Smooth muscle cell (in vitro differentiated cells): ENCODE data around the gene CCDC175. TPM values are rescaled to one million over a fixed set of nuclear protein-coding genes. Genes with fewer than 3 reads are reported as not detected.
A peak's percentile ranks its signal among the peaks of the same experiment; 100 is the strongest.

ENCODE experiments used
- DNase-seq: peaks from one replicate; lab custom pipeline; 2025; ENCODE audit not compliant: unreplicated experiment; lab: John Stamatoyannopoulos, UW
- H2AFZ ChIP-seq: fragments of 200-600 bp; sonication (generic); 2 replicates; pipeline ENCODE4 v1.6.0; 2016; ENCODE audit warnings: antibody characterized with exemption, low read depth, mild to moderate bottlenecking
- H3F3A ChIP-seq: fragments of 200-600 bp; sonication (generic); 2 replicates; pipeline ENCODE4 v1.6.0; 2017; ENCODE audit warnings: antibody characterized with exemption, low read depth
- H3K27ac ChIP-seq: fragments of 200-600 bp; sonication (generic); 2 replicates; pipeline ENCODE4 v1.5.1; 2016; ENCODE audit warnings: low read depth, mild to moderate bottlenecking
- H3K27me3 ChIP-seq: fragments of 200-600 bp; sonication (generic); 2 replicates; pipeline ENCODE4 v1.6.1; 2016; ENCODE audit warnings: low read depth, mild to moderate bottlenecking
- H3K36me3 ChIP-seq: fragments of 200-600 bp; sonication (generic); 2 replicates; pipeline ENCODE4 v1.5.1; 2016; ENCODE audit warnings: low read depth
- H3K4me1 ChIP-seq: fragments of 200-600 bp; sonication (generic); 2 replicates; pipeline ENCODE4 v1.5.1; 2016; ENCODE audit warnings: low read depth
- H3K4me2 ChIP-seq: fragments of 200-600 bp; sonication (generic); 2 replicates; pipeline ENCODE4 v1.6.0; 2016; ENCODE audit warnings: mild to moderate bottlenecking
- H3K4me3 ChIP-seq: fragments of 200-600 bp; sonication (generic); 2 replicates; pipeline ENCODE4 v1.5.1; 2016; ENCODE audit warnings: mild to moderate bottlenecking
- H3K79me2 ChIP-seq: fragments of 200-600 bp; sonication (generic); 2 replicates; pipeline ENCODE4 v1.6.0; 2016; ENCODE audit warnings: low read depth, mild to moderate bottlenecking
- H3K9ac ChIP-seq: fragments of 200-600 bp; sonication (generic); 2 replicates; pipeline ENCODE4 v1.6.0; 2016; ENCODE audit warnings: low read depth
- H3K9me3 ChIP-seq: fragments of 200-600 bp; sonication (generic); replicated peaks from 2 replicates; pipeline ENCODE4 v1.5.1; 2016; ENCODE audit warnings: low read depth
- H4K20me1 ChIP-seq: fragments of 200-600 bp; sonication (generic); 2 replicates; pipeline ENCODE4 v1.6.0; 2016; ENCODE audit warnings: low read depth
- WGBS: methylation state at CpG from one replicate; pipeline ENCODE4 v1.1.7; 2016; ENCODE audit warnings: low lambda C conversion rate; 5-methylcytosine and 5-hydroxymethylcytosine counted together
- polyA plus RNA-seq: library from polyadenylated mRNA; unstranded; fragments of >200 nt; fragmentation: Nextera tagmentation; extraction: Ambion mirVana; gene quantifications from 2 replicates; pipeline ENCODE4 v1.2.1, GENCODE V29; 2016
- total RNA-seq: library from RNA; depleted of rRNA; stranded (reverse); fragments of >200 nt; gene quantifications from 2 replicates; pipeline ENCODE4 v1.2.3, GENCODE V29; 2014
- TF ChIP-seq, protein P1 (sequence below): fragments of 200-600 bp; sonication (generic); IDR thresholded peaks from 2 replicates; pipeline ENCODE4 v1.5.1; 2017; ENCODE audit warnings: borderline replicate concordance, mild to moderate bottlenecking, antibody characterized with exemption; ENCODE audit not compliant: insufficient read depth, poor library complexity, severe bottlenecking

CCDC175 gene
- total and polyA plus RNA-seq, 2 experiments from 2014 or later = not detected

DNA sequence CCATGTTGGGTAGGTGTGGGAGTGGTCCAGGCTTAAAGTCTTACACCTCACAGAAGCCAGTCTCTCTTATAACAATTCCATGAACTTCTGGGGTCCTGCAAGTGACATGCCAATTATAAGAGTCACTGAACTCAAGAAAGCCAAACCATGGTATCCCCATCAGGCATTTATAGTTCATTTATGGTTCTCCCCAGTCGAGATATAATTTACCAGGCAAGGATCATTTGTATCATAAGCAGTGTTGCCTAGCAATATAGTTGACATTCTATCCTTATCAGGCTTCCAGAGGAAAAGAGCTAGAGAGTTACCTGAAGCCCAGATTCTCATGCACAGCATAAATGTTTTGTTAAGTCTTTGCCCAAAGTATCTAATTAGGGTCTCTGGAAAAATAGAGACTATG lies 84.2 kb downstream of the CCDC175 start:
- no peak overlapping the region for H3K27ac ChIP-seq
- peaks cover 15% of the 10 kb centered on the region for H3K79me2 ChIP-seq
- peaks cover 41% of the 10 kb centered on the region for H4K20me1 ChIP-seq
- no peak overlapping the region for H3K9ac ChIP-seq
- no peaks in the 10 kb centered on the region for H3F3A ChIP-seq
- TF ChIP-seq, protein P1, sequence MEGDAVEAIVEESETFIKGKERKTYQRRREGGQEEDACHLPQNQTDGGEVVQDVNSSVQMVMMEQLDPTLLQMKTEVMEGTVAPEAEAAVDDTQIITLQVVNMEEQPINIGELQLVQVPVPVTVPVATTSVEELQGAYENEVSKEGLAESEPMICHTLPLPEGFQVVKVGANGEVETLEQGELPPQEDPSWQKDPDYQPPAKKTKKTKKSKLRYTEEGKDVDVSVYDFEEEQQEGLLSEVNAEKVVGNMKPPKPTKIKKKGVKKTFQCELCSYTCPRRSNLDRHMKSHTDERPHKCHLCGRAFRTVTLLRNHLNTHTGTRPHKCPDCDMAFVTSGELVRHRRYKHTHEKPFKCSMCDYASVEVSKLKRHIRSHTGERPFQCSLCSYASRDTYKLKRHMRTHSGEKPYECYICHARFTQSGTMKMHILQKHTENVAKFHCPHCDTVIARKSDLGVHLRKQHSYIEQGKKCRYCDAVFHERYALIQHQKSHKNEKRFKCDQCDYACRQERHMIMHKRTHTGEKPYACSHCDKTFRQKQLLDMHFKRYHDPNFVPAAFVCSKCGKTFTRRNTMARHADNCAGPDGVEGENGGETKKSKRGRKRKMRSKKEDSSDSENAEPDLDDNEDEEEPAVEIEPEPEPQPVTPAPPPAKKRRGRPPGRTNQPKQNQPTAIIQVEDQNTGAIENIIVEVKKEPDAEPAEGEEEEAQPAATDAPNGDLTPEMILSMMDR = no peak
- no peaks in the 10 kb centered on the region for H3K27me3 ChIP-seq
- WGBS = 89% methylated on average over 1 of the region's 1 CpG
- H3K4me3 ChIP-seq = no peak overlapping the region
- H3K9me3 ChIP-seq = no peaks in the 10 kb centered on the region
- peaks cover 33% of the 10 kb centered on the region for H3K36me3 ChIP-seq
- no peaks in the 10 kb centered on the region for H3K4me1 ChIP-seq
- no peak for DNase-seq
- no peak overlapping the region for H2AFZ ChIP-seq
- no peak overlapping the region for H3K4me2 ChIP-seq

DNA sequence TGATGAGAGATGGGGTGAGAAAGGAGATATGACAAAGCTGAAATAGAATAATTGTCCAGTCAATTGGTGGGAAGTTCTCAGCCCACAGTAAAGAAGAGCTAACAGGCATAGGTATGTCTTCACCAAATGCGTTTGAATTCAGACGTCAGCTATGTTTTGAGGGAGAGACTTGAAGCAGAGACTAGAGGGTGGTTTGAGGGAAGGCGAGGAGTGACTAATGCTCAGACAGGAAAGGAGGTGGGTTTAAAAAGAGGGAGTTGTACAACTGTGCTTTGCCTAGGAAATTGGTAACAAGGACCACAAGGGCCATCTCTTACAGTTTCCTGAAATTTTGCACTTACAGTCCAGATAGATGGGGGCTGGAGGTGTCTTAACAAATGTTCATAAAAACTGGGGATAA lies 85.9 kb downstream of the CCDC175 start:
- no peak for DNase-seq
- TF ChIP-seq, protein P1 = no peak
- H2AFZ ChIP-seq = no peak overlapping the region
- H3K36me3 ChIP-seq = peaks cover 28% of the 10 kb centered on the region
- 88% methylated on average over 3 of the region's 3 CpGs for WGBS
- H3K4me3 ChIP-seq = no peak overlapping the region
- H3K9me3 ChIP-seq = no peaks in the 10 kb centered on the region
- H4K20me1 ChIP-seq = peaks cover 48% of the 10 kb centered on the region
- no peaks in the 10 kb centered on the region for H3K27me3 ChIP-seq
- H3K27ac ChIP-seq = no peak overlapping the region
- peaks cover 31% of the 10 kb centered on the region for H3K79me2 ChIP-seq
- no peak overlapping the region for H3K9ac ChIP-seq
- H3K4me1 ChIP-seq = peaks cover 9% of the 10 kb centered on the region
- H3F3A ChIP-seq = no peaks in the 10 kb centered on the region
- H3K4me2 ChIP-seq = no peak overlapping the region

DNA sequence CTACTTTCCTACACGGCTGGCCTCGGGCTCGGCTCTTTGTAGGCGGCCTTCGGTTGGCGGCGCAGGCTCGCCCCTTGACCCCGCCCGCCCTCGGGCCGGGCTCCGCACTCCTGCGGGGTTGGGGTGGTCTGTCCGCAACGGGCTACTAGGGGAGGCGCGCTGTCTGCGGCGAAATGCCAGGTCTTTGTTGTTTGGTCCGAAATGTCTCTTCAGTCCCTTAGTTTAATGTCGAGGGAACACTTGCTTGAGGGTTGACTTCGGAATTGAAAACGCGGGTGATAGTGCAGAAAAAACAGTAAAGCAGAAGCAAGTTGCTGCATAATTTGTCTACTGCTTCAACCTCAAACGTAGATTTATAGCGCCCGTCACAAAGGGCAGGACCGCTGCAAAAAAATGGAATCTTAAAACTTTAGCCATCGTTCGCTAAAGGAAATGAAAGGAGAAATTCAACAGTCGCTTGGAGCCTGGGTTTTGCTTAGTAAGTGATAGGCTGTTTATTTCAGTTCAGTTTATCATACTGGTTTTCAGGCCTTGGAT lies 91.9 kb downstream of the CCDC175 start:
- H3K79me2 ChIP-seq = peaks cover 63% of the 10 kb centered on the region
- no peaks in the 10 kb centered on the region for H3K9me3 ChIP-seq
- WGBS = 0% methylated on average over 29 of the region's 32 CpGs
- TF ChIP-seq, protein P1 = no peak
- no peak for DNase-seq
- H3K27me3 ChIP-seq = no peaks in the 10 kb centered on the region
- H3F3A ChIP-seq = no peaks in the 10 kb centered on the region
- peak overlapping the region; percentile 83 for H3K27ac ChIP-seq
- H3K36me3 ChIP-seq = peaks cover 7% of the 10 kb centered on the region
- H2AFZ ChIP-seq = peak overlapping the region; percentile 92
- H4K20me1 ChIP-seq = peaks cover 37% of the 10 kb centered on the region
- peak overlapping the region; percentile 80 for H3K4me3 ChIP-seq
- peaks cover 15% of the 10 kb centered on the region for H3K4me1 ChIP-seq
- H3K9ac ChIP-seq = peak overlapping the region; percentile 85
- peak overlapping the region; percentile 86 for H3K4me2 ChIP-seq
